Panc1 (cell line): ENCODE measurements around the gene ATP2B2. TPM values are rescaled to one million over a fixed set of nuclear protein-coding genes. Genes with fewer than 3 reads are reported as not detected.

Experiments
- ATAC-seq: fragments of 200-7000 bp; cut with Tn5 transposase; 2 replicates; pipeline ENCODE4 v1.9.1; 2020; ENCODE audit warnings: mild to moderate bottlenecking, moderate library complexity
- BruUV-seq: library from RNA; stranded (reverse); fragments of 400-500 nt; replicated peaks from 2 replicates; lab custom pipeline; 2021; lab: Mats Ljungman, UMichigan
- CTCF ChIA-PET: fragments of 300-600 bp; sonication (Branson Sonifier 250); formaldehyde crosslinking; loops from one replicate; lab custom pipeline; 2022; ENCODE audit warnings: antibody characterized with exemption; lab: Charles Lee
- POLR2A ChIA-PET: fragments of 300-600 bp; sonication (Branson Sonifier 250); formaldehyde crosslinking; loops from one replicate; lab custom pipeline; 2022; ENCODE audit warnings: antibody characterized with exemption; lab: Charles Lee
- DNase-seq: peaks from one replicate; pipeline ENCODE4 v3.0.0-alpha.2; 2010; ENCODE audit warnings: low read depth, low spot score
- H3K27ac ChIP-seq: 2 replicates; pipeline ENCODE4 v1.5.1; 2011; ENCODE audit warnings: mild to moderate bottlenecking, low read length, inconsistent platforms
- H3K27me3 ChIP-seq: fragments of 200-500 bp; sonication (Bioruptor generic); 2 replicates; pipeline ENCODE4 v1.6.0; 2014; ENCODE audit warnings: low read length, inconsistent platforms; ENCODE audit not compliant: control insufficient read depth, insufficient read depth
- H3K36me3 ChIP-seq: fragments of 200-500 bp; sonication (Bioruptor generic); 2 replicates; pipeline ENCODE4 v1.5.1; 2014; ENCODE audit warnings: inconsistent platforms, mild to moderate bottlenecking, low read length, moderate library complexity; ENCODE audit not compliant: control insufficient read depth, insufficient read depth
- H3K4me1 ChIP-seq: 2 replicates; pipeline ENCODE4 v1.5.1; 2011; ENCODE audit warnings: inconsistent platforms, mild to moderate bottlenecking, low read length, moderate library complexity; ENCODE audit not compliant: control insufficient read depth, insufficient read depth
- H3K4me3 ChIP-seq, 2 experiments: 2 replicates each; pipeline ENCODE4 v1.5.1; 2011 to 2012; ENCODE audit warnings: low read depth in 2 of 2, low read length in 2 of 2, mild to moderate bottlenecking in 2 of 2, inconsistent platforms in 1 of 2, moderate library complexity in 1 of 2
- H3K9me3 ChIP-seq: fragments of 200-500 bp; sonication (Bioruptor generic); 2 replicates; pipeline ENCODE4 v1.5.1; 2014; ENCODE audit warnings: low read depth, mild to moderate bottlenecking, inconsistent platforms, low read length, moderate library complexity; ENCODE audit not compliant: control insufficient read depth, insufficient read depth
- CTCF ChIP-seq: fragments of 450-650 bp; IDR thresholded peaks from 2 replicates; pipeline ENCODE4 v1.5.1; 2017; ENCODE audit warnings: mild to moderate bottlenecking
- POLR2AphosphoS5 ChIP-seq: IDR thresholded peaks from 2 replicates; pipeline ENCODE4 v1.6.1; 2012; ENCODE audit warnings: mild to moderate bottlenecking, low read depth, low read length, moderate library complexity
- REST ChIP-seq, 2 experiments: IDR thresholded peaks; 2 replicates each; pipeline ENCODE4 v1.6.1; 2011 to 2012; ENCODE audit warnings: low read depth in 2 of 2, control low read depth in 1 of 2, low read length in 1 of 2, mild to moderate bottlenecking in 1 of 2, moderate library complexity in 1 of 2; ENCODE audit not compliant: insufficient read depth in 1 of 2
- SIN3A ChIP-seq: IDR thresholded peaks from 2 replicates; pipeline ENCODE4 v1.6.1; 2012; ENCODE audit warnings: low read depth, mild to moderate bottlenecking, low read length, moderate library complexity, borderline replicate concordance; ENCODE audit not compliant: insufficient read depth
- TCF7L2 ChIP-seq: IDR thresholded peaks from 2 replicates; pipeline ENCODE4 v1.6.1; 2011; ENCODE audit warnings: mild to moderate bottlenecking, low read depth, low read length, inconsistent platforms
- in situ Hi-C: cut with HindIII; loops from 2 replicates; pipeline ENCODE4 v1.10.0; 2016; ENCODE audit warnings: low sequenced_read_pairs, low pct_unique_long_range_greater_than_20kb
- intact Hi-C: fragments of 100-400 bp; cut with micrococcal nuclease; formaldehyde crosslinking; loops from one replicate; pipeline ENCODE4 v1.10.0; 2022; ENCODE audit not compliant: unreplicated experiment
- total RNA-seq: library from RNA; stranded (reverse); gene quantifications from one replicate; pipeline ENCODE4 v1.2.1, GENCODE V29; 2021; ENCODE audit not compliant: unreplicated experiment

The ATP2B2 gene
- total RNA-seq, 1 experiment from 2014 or later: not detected

GRCh38 chr3:10454907-10455544 lies 50.4 kb downstream of the ATP2B2 start:
- in situ Hi-C loops: no loop called here
- DNase-seq (no peak), ATAC-seq (no peak)
- BruUV-seq: no TSS peak
- Histone ChIP-seq H3K9me3 (no peaks in the 10 kb centered on the region), H3K4me3 (no peak overlapping the region), H3K27me3 (no peaks in the 10 kb centered on the region; the same call in 1 of the 2 replicates), H3K27ac (no peak overlapping the region), H3K36me3 (no peaks in the 10 kb centered on the region), H3K4me1 (no peaks in the 10 kb centered on the region)
- intact Hi-C loops: no loop called here
- no peak for TF ChIP-seq CTCF
- no peak for TF ChIP-seq REST (IDR thresholded peaks at IDR 0.05; ENCODE audit: insufficient read depth in 1 of 2, low read depth in 2 of 2, low read length in 1 of 2)
- no peak for TF ChIP-seq TCF7L2
- TF ChIP-seq SIN3A: no peak
- no peak for TF ChIP-seq POLR2AphosphoS5
- ChIA-PET POLR2A (no interaction called here), CTCF (no interaction called here)

- H3K27ac ChIP-seq: no peak overlapping the region
- in situ Hi-C loops (no loop called here), intact Hi-C loops (no loop called here)
- no peak overlapping the region for H3K4me3 ChIP-seq
- ChIA-PET CTCF (no interaction called here), POLR2A (no interaction called here)
- ATAC-seq (no peak), DNase-seq (no peak)
- no peaks in the 10 kb centered on the region for H3K9me3 ChIP-seq
- no peak for TF ChIP-seq CTCF
- TF ChIP-seq TCF7L2: no peak
- no peak for TF ChIP-seq SIN3A
- TF ChIP-seq REST (IDR thresholded peaks at IDR 0.05; ENCODE audit: insufficient read depth in 1 of 2, low read depth in 2 of 2, low read length in 1 of 2): no peak
- TF ChIP-seq POLR2AphosphoS5: no peak
- no peaks in the 10 kb centered on the region; the same call in 1 of the 2 replicates for H3K27me3 ChIP-seq
- no peaks in the 10 kb centered on the region for H3K4me1 ChIP-seq
- H3K36me3 ChIP-seq: no peaks in the 10 kb centered on the region
- BruUV-seq: no TSS peak
These were observed 51.8 kb downstream of the ATP2B2 start for GRCh38 chr3:10453431-10454163.
